ENCODE data around the gene HCST.

- TF ChIP-seq, protein P1, sequence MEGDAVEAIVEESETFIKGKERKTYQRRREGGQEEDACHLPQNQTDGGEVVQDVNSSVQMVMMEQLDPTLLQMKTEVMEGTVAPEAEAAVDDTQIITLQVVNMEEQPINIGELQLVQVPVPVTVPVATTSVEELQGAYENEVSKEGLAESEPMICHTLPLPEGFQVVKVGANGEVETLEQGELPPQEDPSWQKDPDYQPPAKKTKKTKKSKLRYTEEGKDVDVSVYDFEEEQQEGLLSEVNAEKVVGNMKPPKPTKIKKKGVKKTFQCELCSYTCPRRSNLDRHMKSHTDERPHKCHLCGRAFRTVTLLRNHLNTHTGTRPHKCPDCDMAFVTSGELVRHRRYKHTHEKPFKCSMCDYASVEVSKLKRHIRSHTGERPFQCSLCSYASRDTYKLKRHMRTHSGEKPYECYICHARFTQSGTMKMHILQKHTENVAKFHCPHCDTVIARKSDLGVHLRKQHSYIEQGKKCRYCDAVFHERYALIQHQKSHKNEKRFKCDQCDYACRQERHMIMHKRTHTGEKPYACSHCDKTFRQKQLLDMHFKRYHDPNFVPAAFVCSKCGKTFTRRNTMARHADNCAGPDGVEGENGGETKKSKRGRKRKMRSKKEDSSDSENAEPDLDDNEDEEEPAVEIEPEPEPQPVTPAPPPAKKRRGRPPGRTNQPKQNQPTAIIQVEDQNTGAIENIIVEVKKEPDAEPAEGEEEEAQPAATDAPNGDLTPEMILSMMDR (IDR thresholded peaks at IDR 0.05): no peak
- TF ChIP-seq POLR2AphosphoS5 (IDR thresholded peaks at IDR 0.05) (no peak), POLR2A (IDR thresholded peaks at IDR 0.05) (no peak)
Measured at GRCh38 chr19:35887197-35887596, 15.1 kb upstream of the HCST start.
